Measurements from ENCODE around the gene NAALAD2.

The NAALAD2 gene

GRCh38 chr11:90241414-90241813 lies 107.0 kb downstream of the NAALAD2 start:
- DNase-seq (ENCODE audit: low read depth in 2 of 2) = no peak

All from stimulated activated CD4-positive, alpha-beta T cell treated with anti-CD3 and anti-CD28 coated beads, Interleukin-15, amount 100 ng/mL, for 48 hours (primary cell).